ENCODE measurements around the gene DNAJB1.
"Not testable (repeated sequence)": the region's sequence is repeated elsewhere in the genome, so short reads cannot be mapped to it uniquely, and the experiment has no call there.

The DNAJB1 gene

DNA sequence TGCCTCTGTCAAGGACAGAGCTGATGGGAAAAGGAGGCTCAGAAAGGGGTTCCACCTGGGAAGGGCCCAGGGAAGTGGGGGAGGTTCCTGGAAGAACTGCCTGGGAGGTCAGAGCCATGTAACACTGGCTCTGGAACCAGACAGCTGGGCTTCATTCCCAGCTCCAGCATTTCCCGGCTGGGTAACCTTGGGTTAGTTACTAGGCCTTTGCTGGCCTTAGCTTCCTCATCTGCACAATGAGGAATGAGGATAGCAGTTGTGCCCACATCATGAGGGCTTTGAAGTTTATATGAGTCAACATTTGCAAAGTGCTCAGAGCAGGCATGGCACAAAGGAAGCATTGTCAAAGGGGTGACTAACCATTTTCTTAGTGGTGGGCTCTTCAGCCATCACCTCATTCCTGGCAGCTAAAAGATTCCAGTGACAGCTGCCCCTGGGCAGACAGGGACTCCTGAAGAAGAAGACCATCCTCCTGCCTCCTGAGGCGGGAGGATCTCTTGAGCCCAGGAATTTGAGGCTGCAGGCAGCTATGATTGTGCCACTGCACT, 1.7 kb upstream of the DNAJB1 start:
- DNase-seq, result no peak

DNA sequence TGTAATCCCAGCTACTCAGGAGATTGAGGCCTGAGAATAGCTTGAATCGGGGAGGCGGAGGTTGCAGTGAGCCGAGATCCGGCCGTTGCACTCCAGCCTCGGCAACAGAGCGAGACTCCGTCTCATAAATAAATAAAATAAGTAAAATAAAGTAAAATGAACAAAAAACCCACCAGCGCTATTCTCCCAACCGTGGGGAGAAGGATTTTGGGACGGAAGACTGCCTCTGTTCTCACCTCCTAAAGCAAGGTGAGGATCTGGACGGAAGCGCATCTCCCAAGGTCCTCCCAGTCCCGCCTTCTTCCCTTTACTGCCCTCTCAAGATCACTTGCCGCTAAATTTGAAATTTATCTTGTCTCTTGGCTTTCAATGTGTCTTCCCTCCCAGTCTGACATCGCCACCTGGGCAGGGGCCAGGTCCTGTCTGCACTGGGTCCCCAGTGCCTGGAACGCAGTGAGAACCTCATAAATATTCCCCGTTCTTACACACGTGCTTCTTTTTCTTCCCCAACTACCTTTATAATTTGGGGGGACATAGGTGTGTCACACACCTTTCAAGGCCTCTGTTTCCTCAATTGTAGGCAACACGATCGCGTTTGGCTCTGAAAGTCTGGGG, 1.2 kb upstream of the DNAJB1 start:
- no peak for DNase-seq

DNA sequence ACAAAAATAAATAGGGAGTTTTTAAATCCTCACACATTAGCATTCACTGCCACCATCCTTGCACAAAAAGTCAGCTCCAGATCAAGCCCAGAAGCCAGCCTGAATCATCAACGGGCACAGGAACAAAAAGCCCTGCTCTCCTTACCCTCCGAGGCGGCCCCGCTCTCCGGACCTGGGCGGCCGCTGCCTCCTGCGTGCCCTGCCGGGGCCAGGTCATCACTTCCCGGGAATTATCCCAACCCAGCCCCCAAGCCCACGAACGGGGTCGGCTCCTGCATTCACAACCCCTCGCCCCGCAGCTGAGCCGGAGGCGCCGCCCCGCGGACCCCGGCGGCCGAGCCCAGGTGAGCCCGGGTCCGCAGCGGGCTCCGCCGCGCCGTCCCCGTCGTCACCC, 754 bp downstream of the DNAJB1 start:
- DNase-seq, result no peak

DNA sequence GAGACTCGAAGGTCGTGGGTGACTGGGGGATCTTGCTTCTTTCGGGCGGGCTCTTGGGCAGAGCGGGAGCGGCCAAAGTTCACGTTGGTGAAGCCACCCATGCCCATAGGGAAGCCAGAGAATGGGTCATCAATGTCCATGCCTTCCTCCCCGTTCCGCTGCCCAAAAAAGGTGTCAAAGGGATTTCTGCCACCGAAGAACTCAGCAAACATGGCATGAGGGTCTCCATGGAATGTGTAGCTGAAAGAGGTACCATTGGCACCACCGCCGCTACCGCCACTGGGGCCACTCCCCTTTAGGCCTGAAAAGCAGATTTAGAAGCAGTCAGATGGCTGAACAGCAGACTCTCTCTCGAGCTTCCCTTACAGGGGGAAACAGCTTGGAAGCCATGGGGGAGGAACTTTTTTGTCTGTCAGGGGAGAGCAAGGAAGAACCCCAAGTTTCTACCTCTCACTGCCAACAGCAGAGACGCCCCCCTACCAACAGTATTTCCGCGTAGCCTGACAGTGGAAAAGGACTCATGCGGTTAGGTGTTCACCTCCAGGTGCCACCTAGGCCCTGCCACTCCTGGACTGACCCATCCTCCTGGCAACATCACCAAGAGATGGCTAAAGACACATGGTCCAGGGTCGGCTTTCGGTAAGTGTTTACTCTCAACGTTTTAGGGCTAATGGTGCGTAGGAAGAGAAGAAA, 1.3 kb downstream of the DNAJB1 start:
- no peak for DNase-seq

DNA sequence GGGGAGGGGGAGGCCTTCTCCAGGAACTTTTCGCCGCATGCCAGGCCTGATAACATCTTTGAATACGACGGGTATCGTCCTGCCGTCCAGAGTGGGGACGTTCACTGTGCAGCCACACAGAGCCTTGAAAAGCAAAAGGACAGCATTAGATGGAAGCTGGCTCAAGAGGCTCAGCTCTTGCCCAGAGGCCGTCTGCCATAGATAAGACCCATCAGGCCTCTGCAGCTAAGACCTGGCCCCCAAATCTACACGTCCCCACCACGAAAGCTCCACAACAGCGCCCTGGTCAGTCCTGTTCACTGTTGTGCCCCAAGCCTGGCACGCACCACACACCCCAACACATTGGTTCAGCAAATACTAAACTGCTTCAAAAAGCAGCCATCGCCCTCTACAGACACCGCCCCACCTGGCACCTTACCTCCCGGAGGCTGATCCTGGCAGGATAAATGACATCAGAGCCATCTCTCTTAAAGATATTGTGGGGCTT, 2.1 kb downstream of the DNAJB1 start:
- no peak for DNase-seq

DNA sequence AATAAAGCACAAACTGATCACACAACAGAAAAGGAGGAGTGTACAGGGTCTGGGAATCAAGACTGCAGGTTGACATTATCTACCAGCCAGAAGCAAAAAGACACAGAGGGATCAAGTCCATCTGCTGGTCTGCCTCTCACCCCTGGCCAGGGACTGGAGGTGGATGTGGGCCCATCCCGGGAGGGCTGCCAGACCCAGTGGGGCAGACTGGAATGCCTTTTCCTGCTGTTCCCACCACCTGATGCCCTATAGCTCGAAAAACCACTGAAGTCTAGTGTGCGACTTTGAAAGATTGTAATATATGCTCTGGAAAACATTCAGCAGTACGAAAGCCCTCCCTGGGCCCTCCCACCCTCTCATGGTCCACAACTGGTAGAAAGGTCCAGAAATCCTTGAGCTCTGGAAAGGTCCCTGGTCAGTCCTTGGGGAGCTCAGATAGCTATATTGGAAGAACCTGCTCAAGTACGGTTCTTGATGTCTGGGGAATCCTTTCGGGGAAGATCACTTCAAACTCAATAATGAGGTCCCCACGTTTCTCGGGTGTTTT, 2.6 kb downstream of the DNAJB1 start:
- no peak for DNase-seq

DNA sequence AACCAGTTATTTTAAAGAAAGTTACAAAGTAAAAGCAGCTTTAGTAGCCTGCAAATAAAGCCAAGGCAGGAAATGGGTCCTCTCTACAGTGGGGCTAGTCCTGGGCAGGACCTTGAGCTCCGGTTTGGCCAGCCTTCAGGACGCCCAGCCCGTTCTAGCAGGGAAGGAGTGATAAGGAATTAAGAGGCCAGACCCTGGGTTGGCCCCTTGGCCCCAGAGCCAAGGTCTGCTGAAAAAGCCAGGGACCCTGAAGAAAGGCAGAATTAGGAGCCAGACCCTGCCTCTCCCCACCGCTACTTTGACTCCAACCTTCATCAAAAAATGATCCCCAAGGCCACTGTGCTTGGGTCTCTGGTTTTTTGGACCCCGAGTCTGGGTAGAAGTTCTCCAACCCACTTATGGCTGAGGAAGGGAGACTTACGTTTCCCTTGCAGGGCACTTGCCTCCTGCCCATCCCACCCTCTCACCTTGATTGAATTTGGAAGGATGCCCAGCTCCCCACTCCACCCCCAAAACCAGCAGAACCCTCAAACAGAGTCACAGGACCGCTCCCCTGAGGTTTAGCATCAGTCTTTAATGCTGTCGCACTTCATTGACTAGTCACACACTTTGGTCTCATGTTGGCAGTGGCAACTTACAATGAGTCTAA, 3.9 kb downstream of the DNAJB1 start:
- no peak for DNase-seq

DNA sequence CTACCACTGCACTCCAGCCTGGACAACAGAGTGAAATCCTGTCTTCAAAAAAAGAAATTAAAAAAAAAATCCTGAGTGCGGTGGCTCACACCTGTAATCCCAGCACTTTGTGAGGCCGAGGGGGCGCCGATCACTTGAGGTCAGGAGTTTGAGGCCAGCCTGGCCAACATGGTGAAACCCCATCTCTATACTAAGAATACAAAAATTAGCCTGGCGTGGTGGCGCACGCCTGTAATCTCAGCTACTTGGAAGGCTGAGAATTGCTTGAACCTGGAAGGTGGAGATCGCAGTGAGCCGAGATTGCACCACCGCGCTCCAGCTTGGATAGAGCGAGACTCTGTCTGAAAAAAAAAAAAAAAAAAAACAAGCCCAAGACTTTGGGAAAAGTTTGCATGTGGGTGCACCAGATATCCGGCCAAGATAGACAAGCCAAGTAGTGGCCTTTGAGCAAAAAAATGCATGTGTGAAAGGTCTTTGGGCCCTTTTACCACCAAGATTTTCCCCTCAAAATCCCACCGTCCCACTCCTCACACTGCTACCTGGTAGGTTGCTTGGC, 5.7 kb downstream of the DNAJB1 start:
- DNase-seq, result no peak

DNA sequence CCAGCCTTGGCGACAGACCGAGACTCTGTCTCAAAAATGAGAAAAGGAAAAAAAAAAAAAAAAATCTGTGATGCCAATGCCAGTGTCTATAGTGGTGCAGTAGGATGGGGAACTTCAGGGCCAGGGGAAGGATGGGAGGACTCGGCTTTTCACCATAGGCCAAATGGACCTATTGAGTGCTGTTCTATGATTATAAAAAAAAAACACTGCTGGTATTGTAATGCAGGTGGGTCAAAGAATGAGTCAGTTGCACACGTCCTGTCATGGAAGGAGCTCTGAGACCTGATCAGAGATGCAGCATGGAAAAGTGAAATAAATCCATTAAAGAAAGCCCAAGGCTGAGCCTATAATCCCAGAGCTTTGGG, 7.0 kb downstream of the DNAJB1 start:
- no peak for DNase-seq

DNA sequence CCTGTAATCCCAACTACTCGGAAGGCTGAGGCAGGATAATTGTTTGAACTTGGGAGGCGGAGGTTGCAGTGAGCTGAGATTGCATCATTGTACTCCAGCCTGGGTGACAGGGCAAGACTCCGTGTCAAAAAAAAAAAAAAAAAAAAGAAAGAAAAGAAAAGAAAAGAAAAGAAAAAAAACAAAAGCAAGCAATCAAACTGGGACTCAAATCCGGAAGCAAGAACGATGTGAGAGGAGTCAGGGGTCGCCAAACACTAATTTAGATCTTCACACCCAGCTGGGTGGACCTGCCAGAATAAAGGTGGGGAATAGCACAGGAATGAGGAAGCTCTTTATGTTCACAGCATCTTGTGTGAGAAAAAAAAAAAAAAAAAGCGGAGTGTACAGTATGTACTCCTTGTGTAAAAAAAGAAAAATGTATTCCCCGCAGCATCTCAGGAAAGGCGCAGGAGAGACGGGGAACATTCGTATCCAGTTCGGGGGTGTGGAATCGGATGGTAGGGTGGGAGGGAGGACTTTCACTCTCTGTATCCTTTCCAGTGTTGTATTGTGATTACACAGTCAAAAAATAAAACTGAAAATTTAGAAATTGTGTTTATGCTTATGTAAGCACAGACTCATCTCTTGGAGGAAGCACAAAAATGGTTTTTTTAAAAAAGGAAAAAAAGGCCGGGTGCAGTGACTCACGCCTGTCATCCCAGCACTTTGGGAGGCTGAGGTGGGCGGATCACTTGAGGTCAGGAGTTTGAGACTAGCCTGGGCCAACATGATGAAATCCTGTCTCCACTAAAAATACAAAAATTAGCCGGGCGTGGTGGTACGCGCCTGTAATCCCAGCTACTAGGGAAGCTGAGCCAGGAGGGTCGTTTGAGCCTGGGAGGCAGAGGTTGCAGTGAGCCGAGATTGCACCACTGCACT, 7.6 kb downstream of the DNAJB1 start:
- no peak for DNase-seq

DNA sequence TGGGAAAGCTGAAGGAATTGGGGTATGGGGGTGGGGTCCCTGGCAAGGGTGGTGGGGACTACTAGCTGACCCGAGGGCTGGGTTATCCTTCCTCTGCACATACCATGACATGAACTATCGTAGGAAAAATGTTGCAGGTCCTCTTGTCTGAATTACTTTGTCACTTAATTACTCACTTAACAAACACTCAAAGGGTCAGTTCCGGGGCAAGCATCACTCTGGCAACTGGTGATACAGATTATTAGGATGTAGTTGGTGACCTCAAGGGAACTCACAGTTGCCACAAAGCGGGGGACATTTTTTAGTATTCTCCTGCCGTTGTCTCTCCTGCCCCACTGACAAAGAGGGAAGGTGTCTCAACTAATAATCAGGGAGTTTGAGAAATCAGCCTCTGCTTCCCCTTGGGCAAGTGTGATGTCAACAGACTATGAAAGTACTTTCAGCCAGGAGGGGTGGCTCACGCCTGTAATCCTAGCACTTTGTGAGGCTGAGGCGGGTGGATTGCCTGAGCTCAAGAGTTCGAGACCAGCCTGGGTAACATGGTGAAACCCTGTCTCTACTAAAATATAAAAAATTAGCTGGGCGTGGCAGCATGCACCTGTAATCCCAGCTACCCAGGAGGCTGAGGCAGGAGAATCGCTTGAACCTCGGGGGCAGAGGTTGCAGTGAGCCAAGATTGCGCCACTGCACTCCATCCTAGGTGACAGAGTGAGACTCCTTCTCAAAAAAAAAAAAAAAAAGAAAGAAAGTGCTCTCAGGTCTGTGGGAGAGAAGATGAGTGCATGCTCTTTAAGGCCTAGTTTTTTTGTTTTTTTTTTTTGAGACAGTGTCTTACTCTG, 10.3 kb downstream of the DNAJB1 start:
- DNase-seq, result no peak

DNA sequence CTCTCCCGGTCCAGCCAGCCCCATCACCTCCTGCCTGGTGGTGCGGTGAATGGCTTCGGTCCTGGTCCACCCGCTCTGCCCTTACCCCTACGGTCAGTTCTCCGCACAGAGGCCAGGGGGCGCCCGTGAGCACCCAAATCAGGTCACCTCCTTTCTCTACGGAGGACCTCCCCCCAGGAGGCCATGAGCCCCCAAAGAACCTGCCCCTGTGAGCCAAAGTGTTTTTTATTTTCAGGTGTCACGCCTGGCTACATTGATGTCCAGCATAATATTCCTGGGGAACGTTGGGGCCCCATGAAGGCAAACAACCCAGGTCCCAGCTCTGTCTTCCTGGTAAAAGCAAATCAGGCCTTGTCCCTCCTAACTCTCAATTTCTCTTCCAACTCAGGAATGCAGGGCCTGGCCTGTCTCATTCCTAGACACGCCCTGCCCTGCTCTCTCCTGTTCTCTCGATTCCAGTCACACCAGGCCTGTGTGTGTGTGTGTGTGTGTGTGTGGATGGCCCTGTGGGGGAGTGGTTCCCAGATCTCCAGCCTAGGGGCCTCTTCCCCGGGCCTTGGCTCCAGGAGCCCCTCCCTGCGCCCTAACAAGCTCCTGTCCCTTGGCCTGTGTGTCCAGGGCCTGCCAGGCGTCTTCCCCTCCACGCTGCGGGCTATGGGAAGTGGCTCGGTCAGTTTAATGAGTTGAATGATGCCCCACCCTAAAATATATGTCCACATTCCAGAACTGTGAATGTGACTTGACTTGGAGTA, 12.5 kb downstream of the DNAJB1 start:
- peak; percentile 5 for DNase-seq

DNA sequence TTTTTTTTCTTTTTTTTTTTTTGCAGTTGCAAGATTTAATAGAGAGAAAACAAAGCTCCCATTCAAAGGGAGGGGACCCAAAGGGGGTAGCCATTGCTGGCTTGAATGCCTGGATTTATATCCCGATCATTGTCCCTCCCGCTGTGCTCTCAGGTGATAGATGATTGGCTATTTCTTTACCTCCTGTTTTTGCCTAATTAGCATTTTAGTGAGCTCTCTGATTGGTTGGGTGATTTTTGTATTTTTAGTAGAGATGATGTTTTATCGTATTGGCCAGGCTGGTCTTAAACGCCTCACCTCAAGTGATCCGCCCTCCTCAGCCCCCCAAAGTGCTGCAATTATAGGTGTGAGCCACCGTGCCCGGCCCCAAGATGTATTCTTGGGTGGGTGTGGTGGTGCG, 13.6 kb downstream of the DNAJB1 start:
- not testable (repeated sequence) for DNase-seq

DNA sequence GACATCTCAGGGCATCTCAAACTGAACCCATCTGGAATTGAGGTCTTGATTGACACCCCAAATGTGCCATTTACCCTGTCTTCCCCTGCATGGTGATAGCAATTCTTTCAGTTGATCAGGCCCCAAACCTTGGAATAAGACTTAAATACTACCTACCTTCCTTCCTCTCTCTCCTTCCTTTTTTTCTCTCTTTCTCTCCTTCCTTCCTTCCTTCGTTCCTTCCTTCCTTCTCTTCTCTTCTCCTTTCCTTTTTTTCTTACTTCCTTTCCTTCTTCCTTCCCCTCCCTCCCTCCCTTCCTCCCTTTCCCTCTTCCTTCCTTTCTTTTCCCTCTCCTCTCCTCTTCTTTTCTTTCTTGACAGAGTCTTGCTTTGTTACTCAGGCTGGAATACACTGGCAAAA, 14.9 kb downstream of the DNAJB1 start:
- DNase-seq, result no peak

DNA sequence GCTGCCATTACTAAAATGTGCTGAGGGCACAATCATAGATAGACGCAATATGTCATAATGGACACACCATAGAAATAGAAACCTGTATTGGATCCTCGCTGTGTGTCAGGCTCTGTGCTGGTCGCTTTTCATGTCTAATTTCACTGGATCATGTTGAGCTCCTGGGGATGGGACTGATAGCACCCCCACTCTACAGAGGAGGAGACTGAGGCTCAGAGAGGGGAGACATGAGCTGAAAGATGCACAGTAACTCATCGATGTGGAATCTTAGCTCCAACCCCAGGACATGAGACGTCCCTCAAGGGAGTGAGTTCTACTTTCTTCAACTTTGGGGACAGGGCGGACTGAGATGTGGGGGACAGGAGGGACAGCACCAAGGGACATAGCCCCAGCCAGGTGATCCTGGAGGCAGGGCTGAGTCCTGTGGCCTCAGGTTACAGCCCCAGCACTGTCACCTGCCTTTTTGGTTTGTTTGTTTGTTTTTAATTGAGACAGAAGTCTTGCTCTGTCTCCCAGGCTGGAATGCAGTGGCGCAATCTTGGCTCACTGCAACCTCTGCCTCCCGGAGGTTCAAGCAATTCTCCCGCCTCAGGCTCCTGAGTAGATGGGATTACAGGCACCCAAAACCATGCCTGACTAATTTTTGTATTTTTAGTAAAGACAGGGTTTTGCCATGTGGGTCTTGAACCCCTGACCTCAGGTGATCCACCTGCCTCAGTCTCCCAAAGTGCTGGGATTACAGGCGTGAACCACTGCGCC, 15.7 kb downstream of the DNAJB1 start:
- no peak for DNase-seq

DNA sequence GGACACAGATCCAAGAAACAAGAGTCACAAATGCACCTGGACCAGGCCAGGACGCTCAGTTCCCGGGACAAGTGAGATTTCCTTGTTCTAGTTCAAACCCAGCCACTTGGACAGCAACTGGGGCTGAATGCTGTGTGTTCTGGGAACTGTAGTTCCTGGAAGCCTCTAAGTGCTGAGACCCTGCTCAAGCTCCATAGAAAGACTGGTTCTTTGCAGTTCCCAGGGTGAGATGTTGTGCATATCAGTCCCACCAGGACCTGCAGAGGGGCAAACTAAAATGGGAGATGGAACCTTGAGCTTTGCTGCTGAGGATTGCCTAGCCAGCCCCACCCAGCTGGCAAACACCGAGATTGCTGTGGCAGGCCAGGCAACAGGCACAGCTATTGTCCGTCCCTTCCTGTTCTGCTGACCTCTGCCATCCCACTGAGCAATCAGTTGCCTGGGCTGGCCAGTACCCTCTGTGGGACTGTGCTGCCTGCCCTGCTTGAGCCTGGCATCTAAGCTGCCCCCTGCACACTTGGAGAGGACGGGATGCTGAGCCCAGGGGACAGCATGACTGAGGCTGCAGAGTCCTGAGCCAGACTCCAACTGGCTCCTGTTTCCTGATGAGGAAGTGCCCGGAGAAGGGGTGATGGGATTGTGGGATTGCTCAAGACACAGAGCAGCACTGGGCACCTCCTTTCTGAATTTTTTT, 20.8 kb downstream of the DNAJB1 start:
- no peak for DNase-seq

DNA sequence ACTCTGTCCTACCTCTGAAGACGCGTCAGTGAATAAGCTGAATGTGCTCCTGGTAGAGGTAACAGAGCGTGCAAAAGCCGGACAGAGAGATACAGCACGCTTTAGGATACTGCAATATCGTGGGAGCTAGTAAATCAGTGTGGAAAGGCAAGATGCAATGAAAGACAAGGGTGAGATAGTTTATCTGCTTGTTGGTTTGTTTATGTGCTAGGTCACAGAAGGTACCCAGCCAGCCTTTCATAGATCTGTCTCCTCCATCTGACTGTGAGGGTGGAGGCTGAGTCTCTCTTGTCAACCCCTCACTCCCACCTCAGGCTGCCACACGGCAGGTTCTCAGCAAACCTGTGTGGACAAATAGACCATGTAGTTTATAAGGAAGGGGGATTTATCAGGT, 21.4 kb downstream of the DNAJB1 start:
- no peak for DNase-seq

DNA sequence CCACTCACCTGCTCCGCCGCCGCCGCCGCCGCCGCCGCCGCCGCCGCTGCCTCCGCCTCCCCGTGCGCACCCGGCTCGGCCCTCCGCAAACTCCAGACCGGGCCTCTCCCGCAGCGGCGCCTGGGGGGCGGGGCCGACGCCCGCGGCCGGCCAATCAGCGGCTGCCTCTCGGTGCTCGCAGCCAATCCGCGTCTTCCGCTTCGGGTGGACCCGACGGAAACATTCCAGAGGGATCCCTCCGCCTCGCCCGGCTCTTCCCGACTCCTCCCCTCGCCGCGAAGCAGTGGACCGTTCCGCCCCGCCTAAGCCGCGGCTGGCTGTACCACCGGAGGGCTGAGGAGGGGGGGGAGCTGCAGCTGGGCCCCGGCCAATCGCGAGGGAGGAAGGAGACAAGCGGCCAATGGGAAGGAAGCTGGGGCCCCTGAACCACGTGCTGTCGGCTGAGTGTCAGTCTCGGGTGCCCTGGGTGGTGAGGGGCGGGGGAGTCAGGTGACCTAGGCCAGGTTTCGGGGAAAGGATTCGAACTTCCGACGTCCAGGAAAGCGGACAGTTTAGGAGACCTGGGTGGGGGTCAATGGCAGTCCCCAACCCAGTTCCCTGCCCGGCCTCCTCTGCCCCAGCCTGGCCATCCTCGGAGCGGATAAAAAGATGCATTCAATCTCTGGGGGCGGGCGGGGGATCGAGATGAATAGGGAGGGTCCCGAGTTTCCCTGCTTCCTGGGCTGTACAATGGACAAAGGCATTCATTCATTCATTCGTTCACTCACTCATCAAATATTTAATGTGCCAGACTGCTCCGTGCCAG, 22.0 kb downstream of the DNAJB1 start, which contains the start of gene GIPC1:
TSS of gene GIPC1 (minus strand) at position 99 of the 805 bp plus-strand sequence. CDS start 13,151 bp downstream, outside the sequence.
- peak; percentile 96 for DNase-seq

All from NCI-H510A treated with DMSO at 0.1 percent for 48 hours (cell line).